NCI-H526 (cell line): ENCODE measurements around the gene RASGRP2.

ENCODE experiments used
- DNase-seq, 2 experiments: peaks; one replicate each; lab custom pipeline; 2025; lab: John Stamatoyannopoulos, UW

RASGRP2 gene

DNA sequence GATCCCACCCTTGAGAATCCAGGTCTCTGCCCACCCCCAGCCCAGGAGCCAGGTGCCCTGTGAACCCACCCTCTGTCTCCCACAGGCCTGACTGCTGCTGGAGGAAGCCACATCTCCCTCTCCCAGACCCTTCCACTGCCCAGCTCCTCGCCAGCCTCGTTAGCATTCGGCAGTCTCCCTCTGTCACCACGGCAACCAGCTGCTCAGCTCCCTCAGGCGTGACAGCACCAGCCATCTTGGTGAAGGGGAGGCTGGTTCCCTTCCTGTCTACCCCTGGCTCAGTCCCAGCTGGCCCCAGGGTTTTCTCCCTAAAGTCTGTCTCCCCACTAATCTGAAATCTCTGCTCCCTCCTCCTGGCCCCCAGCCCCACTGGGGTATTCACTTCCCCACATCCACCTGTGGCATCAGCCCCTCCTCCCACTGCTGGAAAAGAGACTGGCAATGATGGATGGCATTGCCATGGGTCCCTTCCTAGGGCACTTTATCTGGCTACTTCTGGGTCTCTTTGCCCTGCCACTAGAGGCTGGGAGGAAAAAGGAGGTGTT, 49.0 kb downstream of the RASGRP2 start:
- DNase-seq: peak; percentile 58 to 89

DNA sequence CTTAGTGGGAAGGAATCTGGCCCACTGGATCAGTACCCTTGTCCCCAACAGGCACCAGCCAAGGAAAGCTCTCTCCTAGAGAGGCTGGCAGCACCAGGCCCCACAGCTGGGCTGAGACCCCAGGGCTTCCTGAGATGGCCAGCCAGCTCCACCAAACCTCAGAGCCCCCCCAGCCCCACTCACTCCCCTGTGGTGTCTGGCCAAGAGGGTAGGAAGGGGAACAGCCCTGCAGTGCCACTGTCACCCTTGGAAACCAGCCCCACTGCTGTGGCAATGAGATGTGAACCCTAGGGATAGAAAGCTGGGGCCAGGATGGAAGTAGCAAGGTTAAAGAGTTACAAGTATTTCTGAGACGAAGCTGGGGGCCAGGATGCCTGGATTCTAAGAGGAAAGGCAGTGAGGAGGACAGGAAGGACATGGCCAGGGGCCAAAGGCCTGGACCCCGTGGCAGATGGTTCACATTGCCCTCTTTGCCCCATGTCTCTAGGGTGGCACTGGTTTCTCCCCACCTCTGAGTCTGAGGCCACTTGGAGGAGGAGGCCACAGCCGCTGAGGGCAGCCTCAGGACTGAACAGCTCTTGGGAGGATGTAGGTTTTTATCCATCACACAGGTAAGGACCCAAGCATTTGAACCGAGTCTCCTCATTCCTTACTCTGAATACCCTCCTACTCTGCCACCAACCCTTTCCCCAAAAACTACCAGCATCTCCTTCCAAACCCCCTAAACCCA, 49.8 kb downstream of the RASGRP2 start:
- DNase-seq: no peak

DNA sequence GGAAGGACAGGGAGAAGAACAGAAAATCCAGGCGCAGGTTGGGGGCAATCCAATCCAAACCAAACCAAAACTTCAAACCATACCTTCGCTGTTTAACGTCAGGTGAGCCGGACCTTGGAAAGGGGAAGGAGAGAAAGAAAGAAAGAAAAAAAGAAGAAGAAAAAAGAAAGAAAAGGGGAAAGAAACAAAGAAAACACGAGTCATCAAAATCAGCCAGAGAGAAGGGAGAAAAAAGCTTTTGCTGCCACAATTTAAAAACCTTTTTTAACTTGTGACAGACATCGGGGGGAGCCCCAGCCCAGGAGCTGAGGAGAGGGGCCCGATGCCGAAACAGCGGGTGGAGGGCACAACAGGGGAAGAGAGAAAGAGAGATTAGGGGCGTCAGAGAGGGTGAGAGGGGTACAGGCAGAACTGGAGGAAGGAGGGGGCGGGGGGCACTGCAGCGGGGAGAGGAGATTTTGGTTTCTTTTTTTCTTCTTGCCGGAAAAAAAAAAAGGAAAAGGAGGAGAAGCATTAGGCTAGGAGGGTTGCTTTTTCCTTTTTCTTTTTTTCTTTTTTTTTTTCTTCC, 51.1 kb downstream of the RASGRP2 start:
- DNase-seq: no peak

DNA sequence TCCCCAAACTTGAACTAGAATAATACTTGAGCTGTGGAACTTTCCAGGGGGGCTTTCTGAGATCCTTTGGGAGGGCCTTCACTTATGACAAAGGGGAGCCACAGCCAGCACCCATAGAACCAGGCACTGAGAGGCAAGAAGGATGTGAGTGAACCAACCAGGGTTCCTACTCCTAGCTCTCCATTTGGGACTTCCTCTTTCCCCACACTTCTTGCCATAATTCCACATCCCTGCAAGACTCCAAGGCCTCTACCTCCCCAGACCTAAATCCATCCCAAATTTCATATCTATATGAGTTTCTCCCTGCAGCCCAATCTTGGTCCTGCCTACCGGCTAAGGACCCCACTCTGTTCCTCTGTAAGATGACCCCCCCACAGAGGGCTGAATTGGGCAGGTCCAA, 52.4 kb downstream of the RASGRP2 start:
- no peak for DNase-seq

DNA sequence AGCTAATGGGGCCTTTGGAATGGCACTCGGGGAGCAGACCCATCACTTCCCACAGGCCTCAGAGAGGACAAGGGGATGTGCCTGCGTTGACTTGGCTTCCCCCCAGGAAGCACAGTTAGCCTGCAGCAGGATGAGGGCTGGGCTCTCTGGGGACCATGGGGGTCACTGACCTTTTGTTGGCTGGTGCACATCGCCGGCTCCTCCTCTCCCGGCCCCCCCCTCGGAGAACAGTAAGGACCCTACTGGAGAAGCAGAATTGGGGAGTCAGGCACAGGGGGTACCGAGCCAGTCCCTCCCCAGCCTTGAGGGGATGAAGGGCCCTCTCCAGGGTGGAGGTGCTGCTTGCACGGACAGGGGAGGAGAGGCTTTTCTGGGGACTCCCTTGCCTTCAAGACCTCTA, 53.7 kb downstream of the RASGRP2 start:
- no peak for DNase-seq

DNA sequence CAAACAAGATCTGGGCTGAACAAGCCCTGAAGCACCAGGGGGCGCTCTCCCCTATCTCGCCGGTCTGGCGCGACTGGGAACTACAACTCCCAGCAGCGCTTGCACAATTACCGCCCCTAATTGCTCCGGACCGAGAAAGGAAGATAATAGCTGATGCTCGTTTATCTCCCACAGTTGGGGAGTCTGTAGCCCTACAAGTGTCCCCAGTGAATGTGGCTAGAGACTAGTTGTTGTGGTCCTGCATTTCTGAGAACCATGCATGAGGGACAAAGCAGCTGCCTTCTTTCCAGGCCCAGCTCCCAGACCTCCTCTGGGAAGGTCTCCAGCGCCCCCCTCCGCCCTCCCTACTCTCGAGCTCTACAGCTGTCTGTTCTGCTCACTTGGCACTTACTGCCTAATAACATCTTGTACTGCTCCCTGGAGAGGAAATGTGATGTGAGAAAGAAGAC, 55.4 kb downstream of the RASGRP2 start:
- peak; percentile 89 to 95 for DNase-seq

DNA sequence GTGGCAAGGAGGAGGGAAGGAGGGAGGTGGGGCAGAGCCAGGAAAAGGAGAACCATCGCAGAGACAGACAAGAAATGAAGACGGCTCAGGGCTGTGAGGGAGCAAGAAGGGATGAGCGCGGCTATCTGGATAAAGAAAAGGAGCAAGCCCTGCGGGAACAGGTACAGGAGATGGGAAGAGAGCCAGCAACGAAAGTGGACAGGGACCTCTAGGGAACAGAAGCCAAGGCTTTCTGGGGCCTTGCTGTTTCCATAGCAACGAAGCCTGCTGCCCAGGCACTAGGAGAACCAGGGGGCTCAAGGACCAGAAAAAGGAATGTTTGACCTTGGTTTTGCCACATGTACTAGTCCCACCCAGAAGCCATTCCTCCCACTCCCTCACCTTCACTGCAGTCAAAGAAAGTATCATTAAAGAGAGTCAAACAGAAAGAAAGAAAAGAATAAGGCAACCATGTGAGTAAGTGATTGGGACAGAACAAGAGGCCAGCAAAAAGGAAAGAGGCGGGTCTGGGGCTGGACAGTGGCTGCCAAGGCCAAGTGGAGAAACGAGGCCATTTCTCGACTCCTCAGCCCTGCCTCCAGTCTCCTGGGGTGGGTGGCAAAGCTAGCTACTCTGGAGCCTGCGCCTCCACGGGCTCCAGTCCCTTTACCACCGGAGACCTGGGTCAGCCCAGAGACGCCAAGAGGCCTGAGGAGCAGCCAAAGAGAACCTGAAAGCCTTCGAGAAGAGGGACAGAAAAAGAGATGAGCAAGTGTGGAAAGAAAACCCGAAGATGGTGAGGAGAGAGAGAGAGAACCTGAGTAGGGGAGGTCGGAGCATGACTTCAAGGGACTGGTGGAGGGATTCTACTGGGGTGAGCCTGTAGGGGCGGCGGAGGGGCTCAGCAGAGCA, 56.1 kb downstream of the RASGRP2 start:
- no peak for DNase-seq

DNA sequence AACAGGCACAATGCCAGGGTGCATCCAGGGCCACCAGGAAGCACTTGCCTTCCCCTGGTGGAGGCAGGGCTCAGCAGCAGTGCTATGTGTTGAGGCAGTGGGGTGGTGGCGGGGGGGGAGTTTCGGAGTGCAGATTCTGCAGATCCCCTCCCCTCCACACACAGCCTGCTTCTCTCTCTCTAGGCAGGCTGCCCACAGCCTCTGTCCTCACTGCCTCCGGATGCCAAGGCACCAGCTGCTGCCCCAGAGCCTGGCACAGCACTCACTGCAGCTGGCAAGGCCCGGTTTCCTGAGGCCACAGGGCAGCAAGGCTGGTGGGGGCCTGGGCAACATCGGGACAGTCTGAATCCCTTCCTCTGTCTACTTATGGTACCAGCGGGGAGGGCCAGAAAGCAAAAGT, 56.7 kb downstream of the RASGRP2 start:
- DNase-seq: no peak

DNA sequence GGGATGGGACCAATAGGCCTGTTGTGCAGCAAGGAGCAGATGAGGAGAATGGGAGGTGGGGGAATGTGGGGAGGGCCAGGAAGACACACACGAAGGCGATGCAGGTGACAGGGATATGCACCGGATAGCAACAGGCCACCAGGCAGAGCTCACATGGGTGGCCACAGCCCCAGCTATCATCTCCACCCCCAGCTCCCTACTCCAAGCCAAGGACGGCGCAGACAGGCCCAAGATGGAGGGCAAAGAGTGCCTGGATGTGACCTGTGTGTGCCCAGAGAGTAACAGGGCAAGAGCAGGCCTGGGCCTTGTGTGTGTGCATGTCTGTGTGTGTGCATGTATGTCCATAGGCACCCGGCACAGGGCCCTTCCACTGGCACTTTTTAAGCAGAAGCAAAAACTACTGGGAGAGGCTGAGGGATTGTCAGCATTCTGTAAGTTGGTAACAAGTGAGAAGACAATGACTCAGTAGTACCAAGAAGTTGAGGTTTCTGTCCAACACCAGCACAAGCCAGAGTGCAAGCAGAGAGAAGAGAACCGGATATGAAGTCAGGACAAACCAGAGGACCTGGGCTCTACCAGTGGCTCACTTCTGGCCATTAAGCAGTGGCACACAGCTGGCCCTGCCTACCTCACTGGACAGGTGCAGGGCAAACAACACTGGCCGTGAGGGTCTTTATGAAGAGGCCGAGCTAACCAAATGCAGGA, 57.3 kb downstream of the RASGRP2 start:
- DNase-seq: no peak

DNA sequence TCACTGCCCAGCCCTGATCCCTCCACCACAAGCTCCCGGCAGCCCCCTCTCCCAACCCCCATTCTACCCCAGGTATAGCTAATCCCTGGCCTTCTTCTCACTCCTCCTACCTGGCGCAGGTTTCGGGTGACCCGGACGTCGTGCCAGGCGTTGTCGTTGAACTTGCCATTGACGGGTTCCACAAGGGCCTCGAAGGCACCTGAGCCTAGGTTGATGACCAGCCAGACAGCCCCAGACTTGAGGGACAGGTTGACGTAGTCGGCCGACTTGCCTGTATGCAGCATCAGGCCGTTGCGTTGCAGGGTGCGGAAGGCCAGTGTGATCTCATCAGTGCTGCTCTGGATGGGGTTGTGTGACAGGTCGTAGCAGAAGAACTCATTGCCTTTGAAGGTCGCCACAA, 58.4 kb downstream of the RASGRP2 start:
- no peak for DNase-seq

DNA sequence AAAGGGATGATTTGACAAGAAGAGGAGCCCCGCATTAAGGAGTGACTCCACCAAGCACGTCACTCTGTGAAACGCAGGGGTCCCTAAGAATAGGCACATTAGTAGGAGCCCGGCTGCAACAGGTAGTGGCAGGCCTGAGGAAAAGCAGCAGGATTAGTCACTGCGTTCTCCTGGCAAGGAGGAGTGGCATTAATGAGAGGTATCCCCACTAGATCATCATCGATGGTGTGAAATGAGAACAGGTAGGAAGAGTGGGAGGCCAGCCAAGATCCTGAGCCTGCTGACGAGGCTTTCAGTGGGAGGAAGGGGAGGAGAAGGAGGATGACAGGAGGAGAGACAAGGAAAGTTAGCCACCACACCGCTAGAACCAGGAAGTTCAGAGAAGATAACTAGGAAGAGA, 59.6 kb downstream of the RASGRP2 start:
- DNase-seq: no peak

DNA sequence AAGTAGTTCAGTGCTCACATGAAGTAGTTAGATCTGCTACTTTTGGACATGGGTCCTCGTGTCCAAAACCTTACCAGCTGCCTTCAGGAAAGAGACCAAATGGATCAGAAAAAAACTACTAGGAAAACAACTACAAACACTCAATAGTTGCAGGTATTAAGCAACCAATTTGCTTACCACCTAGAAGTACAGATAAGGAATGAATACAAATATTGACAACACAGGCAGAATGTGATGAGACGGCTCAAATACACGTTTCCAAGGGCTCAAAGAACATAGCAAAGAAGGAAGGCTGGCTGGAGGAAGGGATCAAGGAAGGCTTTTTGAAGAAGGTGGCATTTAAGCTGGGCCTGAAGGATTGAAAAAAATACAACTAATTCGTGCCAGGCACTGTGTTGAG, 62.8 kb downstream of the RASGRP2 start:
- no peak for DNase-seq

DNA sequence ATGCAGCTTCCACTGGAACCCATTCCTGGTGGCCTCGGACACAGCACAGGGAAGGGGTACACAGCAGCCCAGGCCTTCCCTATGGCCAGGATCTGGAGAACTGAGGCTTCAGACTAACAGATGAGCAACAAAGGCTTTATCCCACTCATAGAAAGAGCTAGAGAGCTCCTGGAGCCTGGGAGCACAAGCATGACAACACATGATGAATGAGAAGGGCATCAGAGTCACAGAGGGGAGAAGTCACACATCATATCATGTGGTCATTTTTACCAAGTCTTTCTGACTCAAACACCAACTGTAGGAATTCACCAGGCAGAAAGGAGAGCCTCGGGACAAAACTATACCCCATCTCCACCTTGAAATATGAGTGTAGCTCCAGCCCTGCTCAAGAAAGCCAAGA, 64.1 kb downstream of the RASGRP2 start:
- no peak for DNase-seq

DNA sequence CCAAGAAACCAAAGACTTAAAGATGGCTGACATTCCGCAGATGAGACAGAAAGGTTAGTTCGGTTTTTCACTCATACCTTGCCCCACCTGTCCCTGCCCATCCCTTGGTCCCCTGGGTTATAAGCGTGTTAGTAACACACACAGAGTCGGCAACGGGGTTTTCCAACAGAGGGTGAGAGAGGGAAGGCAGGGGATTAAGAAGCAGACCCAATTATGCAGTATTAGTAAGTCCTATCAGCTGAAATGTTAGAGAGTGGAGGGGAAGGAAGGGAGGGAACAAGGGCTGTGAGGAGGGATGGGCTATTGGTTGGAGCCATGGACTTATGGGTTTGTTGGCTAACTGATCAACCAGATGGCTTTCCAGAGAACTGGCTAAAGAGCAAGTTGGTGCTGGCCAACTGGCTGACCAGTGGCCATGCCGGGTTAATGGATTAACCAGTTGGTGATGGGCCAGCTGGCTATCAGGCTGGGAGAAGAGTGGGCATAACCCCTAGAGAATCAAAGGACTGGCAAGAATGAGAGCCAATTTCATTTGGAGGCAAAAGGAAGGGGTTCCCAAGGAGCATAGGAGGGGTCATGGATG, 66.4 kb downstream of the RASGRP2 start:
- DNase-seq: no peak
